HG03342 (cell line): Measurements from ENCODE around the gene OAF.

Experiments used
- ATAC-seq: cut with Tn5 transposase; IDR thresholded peaks from one replicate; pipeline ENCODE4 v1.9.1; 2021; ENCODE audit warnings: mild to moderate bottlenecking, moderate library complexity; ENCODE audit not compliant: unreplicated experiment

Gene OAF

DNA sequence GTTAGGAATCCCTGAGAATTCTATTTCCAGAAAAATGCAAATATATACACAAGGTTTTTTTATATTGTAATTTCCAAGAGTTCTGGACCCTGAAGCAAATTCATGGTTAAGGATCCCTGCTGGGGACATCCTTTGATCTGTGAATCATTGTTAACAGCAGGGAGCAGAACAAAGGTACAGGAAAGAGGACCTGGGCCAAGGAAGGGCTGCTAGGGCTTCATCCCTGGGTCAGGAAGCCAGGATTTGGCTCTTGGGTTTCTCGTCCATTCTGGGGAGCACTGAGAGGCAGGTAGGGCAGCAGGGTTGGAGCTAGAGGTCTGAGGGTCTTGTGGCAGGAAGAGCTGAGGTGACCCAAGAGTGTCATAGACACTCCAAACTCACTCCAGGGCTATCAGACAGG lies 10.2 kb upstream of the OAF start:
- no peak for ATAC-seq

DNA sequence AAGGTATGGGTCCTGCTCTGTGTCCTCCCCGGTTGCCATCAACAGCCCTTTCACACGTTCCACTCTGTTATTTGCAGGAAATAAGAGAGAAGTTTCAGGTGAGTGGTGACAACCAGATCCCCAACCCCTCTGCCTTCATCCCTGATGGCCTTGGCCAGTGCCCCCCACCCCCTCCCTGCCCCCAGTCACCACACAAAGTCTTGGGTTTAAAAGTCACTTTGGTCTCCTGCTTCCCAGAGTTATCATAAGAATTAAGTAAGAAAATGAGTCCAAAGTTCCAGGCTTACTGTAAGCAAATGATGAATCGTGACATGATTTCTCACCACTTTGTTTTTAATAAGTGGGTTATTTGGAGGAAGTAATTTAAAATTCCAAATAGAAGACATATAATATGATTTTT lies 9.2 kb upstream of the OAF start:
- no peak for ATAC-seq

DNA sequence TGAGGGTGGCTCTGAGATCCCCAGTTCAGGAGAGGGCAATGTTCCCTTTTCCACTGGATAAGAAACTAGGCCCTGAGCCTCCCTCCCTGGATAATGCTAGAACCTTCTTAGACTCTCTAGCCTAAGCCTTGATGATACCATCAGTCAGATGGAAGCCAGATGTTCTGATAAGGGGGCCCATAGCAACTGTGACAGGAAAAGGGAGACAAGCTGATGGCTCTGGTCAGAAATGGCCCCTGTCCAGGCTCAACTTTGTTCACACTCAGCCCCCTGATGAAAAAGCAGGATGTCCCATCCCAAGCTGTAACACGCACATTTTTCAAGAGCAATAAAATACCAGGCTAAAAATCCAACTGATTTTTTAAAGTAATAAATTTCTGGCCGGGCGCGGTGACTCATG lies 7.2 kb upstream of the OAF start:
- ATAC-seq: no peak

DNA sequence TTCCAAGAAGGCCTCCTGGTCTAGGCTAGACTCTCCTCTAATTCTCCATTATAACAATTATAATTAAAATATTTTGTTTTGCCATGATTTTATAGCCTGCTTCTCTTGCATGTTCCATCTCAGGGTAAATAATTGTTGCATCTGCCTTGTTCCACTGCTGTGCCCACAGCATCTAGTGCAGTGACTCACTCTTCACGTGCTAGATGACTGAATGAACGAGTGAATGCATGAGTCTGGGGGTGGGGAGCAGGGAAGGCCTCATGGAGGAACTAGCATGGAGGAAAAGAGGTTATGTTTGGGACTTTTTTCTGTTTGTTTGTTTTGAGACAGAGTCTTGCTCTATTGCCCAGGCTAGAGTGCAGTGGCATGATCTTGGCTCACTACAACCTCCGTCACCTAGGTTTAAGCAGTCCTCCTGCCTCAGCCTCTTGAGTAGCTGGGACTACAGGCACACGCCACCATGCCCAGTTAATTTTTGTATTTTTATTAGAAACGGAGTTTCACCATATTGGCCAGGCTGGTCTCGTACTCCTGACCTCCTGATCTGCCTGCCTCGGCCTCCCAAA lies 5.2 kb upstream of the OAF start:
- ATAC-seq: no peak

DNA sequence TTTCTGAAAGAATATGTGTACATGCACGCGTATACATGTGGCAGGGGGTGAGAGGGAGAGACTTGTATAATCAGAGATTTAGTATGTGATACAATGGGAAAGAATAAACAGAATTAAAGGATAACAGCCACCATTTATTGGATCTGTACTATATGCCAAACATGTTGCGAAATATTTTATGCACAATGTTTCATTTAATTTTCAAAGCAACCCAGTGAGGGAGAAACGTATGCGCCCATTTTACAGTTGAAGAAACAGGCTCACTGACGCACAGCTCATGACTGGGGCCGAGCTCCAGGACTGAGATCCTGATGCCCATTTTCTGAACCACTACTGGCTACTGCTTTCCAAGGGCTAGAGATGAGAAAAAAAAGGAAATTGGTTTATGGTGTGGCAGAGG lies 3.3 kb upstream of the OAF start:
- no peak for ATAC-seq

DNA sequence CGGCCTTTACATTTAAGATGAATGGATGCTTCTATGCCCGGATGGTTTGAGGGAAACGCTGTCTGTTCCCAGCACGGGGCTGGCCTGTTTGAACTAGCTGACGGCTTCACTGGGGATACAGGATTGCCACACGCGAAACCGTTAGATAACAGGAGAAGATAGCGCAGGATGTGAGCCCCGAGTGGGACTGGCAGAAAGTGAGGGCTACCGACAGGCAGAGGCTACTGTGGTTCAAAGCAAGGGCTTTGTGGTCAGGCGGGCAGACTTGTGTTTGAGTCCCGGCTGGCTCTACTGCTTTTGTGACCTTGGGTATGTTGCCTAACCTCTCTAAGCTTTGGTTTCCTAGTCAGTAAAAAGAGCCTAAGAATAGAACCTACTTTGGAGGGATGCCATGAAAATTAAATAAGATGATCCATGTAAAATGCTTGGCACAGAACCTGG lies 2.8 kb upstream of the OAF start:
- ATAC-seq: no peak

DNA sequence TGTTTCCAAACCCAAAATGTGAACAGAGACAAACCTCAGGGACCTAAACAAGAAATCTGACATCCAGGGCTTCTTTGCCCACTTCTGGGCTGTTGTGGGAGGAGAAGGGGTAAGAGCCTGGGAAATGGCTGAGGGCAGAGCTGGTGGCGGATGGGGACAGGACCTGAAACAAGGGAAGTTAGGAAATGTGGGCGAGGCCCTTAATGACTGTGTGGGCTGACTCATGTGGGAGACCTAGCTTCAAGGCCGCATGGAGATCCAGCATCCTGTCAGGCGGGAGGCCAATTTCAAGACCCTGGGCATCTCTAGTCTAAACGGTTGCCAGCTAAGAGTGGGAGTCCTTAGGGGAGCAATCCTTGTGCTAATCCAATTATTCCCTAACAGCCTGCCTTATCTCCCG lies 2.1 kb upstream of the OAF start:
- ATAC-seq: no peak

DNA sequence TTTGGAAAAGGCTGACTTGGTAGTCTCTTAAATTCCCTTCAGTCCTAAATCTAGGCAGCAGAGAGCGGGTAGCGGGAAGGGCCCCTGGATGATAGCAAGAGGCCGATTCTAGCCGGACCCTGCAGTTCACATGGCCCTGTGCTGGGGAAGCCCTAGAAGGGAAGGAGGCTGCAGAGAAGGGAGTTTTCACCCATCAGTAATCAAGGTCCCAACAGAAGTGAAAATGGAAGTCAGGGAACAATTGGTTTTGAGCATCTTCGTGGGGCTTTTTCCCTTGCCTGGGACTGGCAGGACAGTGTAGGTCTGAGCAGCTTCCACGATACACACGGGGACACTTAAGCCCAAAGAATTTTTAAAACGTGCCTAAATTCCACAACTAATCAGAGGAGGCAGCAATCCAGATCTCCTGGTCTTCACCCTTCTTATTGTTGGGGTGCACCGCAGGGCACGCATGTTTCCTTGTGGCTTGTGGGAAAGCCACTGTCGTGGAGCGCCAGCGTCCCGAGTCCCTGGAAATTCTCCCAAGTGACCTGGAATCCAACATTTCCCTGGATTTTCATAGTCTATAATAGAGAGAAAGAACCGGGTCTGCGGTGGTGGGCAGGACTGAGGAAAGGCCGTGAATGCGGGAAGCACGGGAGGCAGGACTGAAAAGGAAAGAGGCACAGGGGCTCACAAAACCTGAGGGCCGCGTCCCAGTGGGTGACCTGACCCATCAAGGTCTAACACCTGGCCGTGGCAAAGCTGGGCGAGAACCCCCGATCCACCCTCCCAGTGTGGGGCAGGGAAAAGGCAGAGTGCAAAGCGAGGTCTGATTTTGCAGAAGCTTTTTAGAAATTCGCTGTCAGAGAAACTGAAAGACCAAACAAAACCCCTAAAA lies 846 bp upstream of the OAF start:
- ATAC-seq: no peak

DNA sequence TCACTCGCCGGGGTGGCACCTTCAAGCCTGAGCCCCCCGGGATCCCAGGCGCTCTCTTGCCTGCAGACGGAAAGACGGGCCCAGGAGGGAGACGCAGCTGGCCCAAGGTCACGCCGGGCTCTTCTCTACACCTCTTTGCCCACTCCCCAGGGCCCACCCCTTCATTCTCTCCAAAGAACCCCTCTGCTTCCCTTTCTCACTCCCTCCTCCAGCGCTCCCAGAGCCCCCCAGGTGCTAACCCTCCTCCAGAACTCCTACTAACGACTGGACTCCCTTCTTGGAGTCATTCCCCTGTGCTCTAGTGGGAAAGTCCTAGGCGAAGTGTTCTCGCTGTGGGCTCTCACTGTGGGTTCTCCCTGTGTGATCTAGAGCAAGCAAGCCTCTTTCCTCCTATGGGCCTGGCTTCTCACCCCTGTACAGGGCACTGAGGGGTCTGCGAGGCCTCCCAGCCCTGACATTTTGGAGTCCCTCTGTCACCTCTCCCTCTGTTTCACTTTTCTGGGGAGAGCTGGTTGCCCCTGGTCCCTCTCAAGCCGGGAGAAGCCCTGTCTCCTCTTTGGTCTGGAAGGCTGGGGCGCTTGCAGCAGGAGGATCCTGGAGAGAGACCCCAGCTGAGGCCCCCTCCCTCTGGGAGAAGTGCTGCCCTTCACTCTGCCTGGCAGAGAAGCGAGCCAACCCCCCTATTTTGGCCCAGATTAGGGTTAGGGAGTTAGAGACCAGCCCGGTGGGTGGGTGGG lies 858 bp downstream of the OAF start:
- ATAC-seq: peak; percentile 9

- ATAC-seq: no peak
Measured at GRCh38 chr11:120212259-120212878, 1.5 kb downstream of the OAF start.

DNA sequence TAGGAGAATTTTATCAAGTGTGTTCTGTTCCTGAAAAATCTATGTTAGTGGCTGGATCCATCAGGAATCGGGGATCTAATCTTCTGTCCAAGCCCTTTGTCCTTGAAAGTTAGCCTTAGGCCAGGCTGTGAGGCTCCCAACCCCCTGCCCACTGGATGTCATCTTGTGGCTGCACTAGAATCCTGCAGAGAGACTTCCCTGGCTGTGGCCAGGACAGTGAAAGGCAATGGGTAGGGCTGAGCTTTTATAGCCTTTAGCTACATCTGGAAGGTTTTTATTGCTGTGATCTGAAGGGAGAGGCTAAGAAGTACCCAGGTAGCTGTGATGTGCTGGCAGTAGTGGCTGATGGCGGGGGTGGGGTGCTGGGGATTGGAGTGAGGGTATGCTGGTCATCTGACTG lies 2.1 kb downstream of the OAF start:
- no peak for ATAC-seq

DNA sequence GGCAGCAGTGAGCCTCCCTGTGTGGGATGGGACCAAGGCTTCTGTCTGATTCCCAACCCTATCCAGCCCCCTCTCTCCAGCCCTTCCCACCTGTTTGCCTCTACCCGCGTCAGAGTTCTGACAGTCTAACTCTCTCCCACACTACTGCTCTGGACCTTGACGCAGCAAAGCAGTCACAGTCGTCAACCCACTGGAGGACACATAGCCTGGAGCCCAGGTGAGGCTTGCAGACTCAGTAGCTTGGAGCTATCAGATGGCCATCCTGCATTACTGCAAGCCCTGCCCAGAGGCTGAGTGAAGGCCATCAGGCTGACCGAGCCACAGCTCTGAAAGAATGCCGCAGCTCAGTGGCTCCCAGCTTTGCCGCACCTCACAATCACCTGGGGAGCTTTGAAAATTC lies 3.7 kb downstream of the OAF start:
- ATAC-seq: no peak

DNA sequence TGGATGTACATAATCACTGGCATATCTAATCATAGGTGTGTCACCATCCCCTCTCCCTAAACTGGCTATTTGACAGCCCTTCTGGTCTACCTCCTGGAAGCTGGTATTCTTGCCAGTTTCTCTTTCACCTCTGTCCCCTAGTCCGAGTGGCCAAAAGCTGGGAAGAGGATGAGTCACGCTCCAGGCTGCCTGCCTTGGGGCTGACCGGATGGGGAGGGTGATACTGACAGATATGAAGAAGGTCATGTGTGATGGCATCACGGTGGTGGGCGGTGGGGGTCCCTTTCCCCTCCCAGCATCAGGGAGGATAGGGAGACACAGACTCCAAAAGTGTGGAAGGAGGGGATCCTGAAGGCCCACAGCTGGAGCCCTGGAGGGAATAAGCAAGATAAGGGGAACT lies 4.8 kb downstream of the OAF start:
- ATAC-seq: no peak

- ATAC-seq: no peak
Measured at GRCh38 chr11:120216426-120217102, 5.7 kb downstream of the OAF start.

- no peak for ATAC-seq
Measured at GRCh38 chr11:120217526-120217925, 6.7 kb downstream of the OAF start.

DNA sequence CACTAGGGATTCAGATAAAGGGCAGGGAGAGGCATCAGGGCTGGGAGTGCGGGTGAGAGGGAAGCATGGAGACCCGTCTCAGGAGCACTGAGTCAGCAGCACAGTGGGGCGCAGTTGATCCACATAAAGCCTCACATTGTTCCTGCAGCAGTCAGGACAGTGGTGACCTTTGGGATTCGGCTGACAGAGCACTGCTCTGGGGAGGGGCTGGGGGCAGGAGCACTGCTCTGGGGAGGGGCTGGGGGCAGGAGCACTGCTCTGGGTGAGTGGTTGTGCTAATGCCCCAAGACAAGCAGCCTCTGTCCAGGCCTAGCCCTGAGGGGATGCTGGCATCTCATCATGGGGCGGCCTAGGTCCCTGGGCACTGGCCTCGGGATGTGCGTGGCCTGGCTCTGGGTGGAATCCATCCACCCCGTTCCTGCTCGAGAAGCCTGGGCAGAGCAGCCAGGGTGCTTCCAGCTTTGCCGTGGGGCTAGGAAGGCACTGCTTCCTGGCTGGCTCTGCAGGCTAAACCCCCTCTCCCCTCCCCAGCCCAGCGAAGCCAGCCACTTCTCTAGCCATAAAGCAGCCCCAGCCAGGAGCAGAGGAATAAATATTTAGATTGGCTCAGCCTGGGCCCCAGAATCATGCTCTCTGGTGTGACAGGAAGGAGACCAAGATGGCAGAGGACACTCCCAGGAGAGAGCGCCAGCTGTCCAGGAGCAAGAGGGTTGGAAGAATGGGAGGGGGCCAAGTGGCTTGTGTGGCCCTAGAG lies 7.3 kb downstream of the OAF start:
- no peak for ATAC-seq

- ATAC-seq: no peak
Measured at GRCh38 chr11:120218695-120219033, 7.8 kb downstream of the OAF start.

- ATAC-seq: no peak
Measured at GRCh38 chr11:120219232-120219937, 8.6 kb downstream of the OAF start.

DNA sequence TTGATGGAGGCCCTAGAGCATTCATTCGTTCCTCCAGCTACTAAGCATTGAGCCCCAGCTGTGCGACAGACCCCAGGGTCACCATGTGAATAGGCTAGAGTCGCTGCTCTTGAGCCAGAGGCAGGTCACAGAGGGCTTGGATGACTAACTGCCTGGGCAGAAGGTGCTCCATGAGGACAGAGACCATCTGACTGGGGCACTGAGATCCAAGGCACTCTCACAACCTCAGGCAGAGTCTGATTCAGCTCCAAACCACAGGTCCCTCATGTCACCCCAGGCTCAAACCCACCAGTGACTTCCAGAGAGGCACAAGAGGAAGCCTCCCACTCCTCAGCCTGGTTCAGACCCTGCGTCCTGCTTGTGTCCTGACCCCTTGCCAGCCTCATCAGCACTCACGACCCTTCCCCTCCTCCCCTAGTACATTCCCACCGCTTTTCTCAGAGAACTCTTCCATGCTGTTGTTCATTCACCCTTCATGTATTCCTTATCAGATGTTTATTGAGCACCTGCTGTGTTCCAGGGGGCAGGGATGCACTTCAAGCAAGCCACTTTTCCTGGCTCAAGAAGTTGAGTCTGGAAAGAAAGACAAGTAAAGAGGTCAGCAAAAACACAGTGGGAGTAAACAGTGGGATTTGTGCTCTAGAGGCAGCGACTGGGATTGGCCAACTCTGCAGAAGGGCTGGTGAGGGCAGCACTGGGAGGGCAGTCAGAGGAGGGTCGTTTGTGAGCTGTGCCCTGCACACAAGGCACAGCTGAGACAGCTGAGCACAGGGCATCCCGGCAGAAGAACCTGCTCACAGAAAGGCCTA lies 9.3 kb downstream of the OAF start:
- ATAC-seq: no peak
